Astrocyte (in vitro differentiated cells and primary cell): ENCODE data around the gene ENTPD8. TPM values are rescaled to one million over a fixed set of nuclear protein-coding genes. Genes with fewer than 3 reads are reported as not detected.

ENCODE experiments used
- DNase-seq: peaks from one replicate; pipeline ENCODE4 v3.0.0-alpha.2; 2010; ENCODE audit warnings: low read depth
- FAIRE-seq: peaks from 2 replicates; lab custom pipeline; 2011; peaks lifted over from hg19 to GRCh38; lab: Jason Lieb, UNC
- H2AFZ ChIP-seq: 2 replicates; pipeline ENCODE4 v1.6.0; 2012; ENCODE audit warnings: low read depth, low read length, inconsistent platforms
- H3K27ac ChIP-seq: 2 replicates; pipeline ENCODE4 v1.5.1; 2011; ENCODE audit warnings: low read depth, low read length, inconsistent platforms
- H3K27me3 ChIP-seq: 2 replicates; pipeline ENCODE4 v1.6.0; 2011; ENCODE audit warnings: low read length, inconsistent platforms; ENCODE audit not compliant: insufficient read depth
- H3K36me3 ChIP-seq: 2 replicates; pipeline ENCODE4 v1.5.1; 2011; ENCODE audit warnings: low read length, inconsistent platforms; ENCODE audit not compliant: insufficient read depth
- H3K4me1 ChIP-seq: 2 replicates; pipeline ENCODE4 v1.5.1; 2011; ENCODE audit warnings: low read length, inconsistent platforms; ENCODE audit not compliant: insufficient read depth
- H3K4me2 ChIP-seq: 2 replicates; pipeline ENCODE4 v1.6.0; 2012; ENCODE audit warnings: low read length, inconsistent platforms
- H3K4me3 ChIP-seq: 2 replicates; pipeline ENCODE4 v1.5.1; 2011; ENCODE audit warnings: low read depth, mild to moderate bottlenecking, low read length, inconsistent platforms; ENCODE audit not compliant: insufficient read depth
- H3K79me2 ChIP-seq: 2 replicates; pipeline ENCODE4 v1.6.0; 2012; ENCODE audit warnings: mild to moderate bottlenecking, low read length, inconsistent platforms; ENCODE audit not compliant: insufficient read depth
- H3K9ac ChIP-seq: 2 replicates; pipeline ENCODE4 v1.6.0; 2012; ENCODE audit warnings: mild to moderate bottlenecking, low read length, inconsistent platforms
- H3K9me3 ChIP-seq: 2 replicates; pipeline ENCODE4 v1.5.1; 2012; ENCODE audit warnings: low read depth, mild to moderate bottlenecking, low read length, inconsistent platforms; ENCODE audit not compliant: insufficient read depth
- H4K20me1 ChIP-seq: 2 replicates; pipeline ENCODE4 v1.6.0; 2012; ENCODE audit warnings: low read length, inconsistent platforms; ENCODE audit not compliant: insufficient read depth
- H3K27ac Mint-ChIP-seq: one replicate; pipeline ENCODE4 v1.8.0; 2021; ENCODE audit warnings: mild to moderate bottlenecking, mixed read lengths; ENCODE audit not compliant: unreplicated experiment
- H3K27me3 Mint-ChIP-seq: one replicate; pipeline ENCODE4 v1.8.0; 2021; ENCODE audit warnings: low read depth, mixed read lengths; ENCODE audit not compliant: unreplicated experiment
- H3K36me3 Mint-ChIP-seq: one replicate; pipeline ENCODE4 v1.8.0; 2021; ENCODE audit warnings: low read depth, mixed read lengths; ENCODE audit not compliant: unreplicated experiment
- H3K4me1 Mint-ChIP-seq: one replicate; pipeline ENCODE4 v1.8.0; 2021; ENCODE audit warnings: low read depth, mixed read lengths; ENCODE audit not compliant: unreplicated experiment
- H3K4me3 Mint-ChIP-seq: one replicate; pipeline ENCODE4 v1.8.0; 2021; ENCODE audit warnings: mild to moderate bottlenecking, moderate library complexity, mixed read lengths; ENCODE audit not compliant: unreplicated experiment
- H3K9me3 Mint-ChIP-seq: one replicate; pipeline ENCODE4 v1.8.0; 2021; ENCODE audit warnings: mild to moderate bottlenecking, mixed read lengths; ENCODE audit not compliant: unreplicated experiment
- CTCF ChIP-seq: IDR thresholded peaks from 2 replicates; pipeline ENCODE4 v1.5.1; 2011; ENCODE audit warnings: low read depth, mild to moderate bottlenecking, inconsistent platforms, low read length, moderate library complexity; ENCODE audit not compliant: insufficient read depth
- EZH2 ChIP-seq: IDR thresholded peaks from 2 replicates; pipeline ENCODE4 v1.6.1; 2012; ENCODE audit warnings: mild to moderate bottlenecking, low read length, inconsistent platforms; ENCODE audit not compliant: insufficient read depth
- total RNA-seq: library from RNA; stranded (reverse); gene quantifications from 2 replicates; pipeline ENCODE4 v1.2.1, GENCODE V29; 2021

Gene ENTPD8
- total RNA-seq, 1 donor from 2014 or later, result 0.11 TPM

GRCh38 chr9:137479892-137480685 is 38.9 kb upstream of the ENTPD8 start:
- Histone ChIP-seq H3K9me3 (peaks cover 5% of the 10 kb centered on the region), H3K36me3 (no peaks in the 10 kb centered on the region), H3K4me2 (no peak overlapping the region), H3K4me3 (no peak overlapping the region), H4K20me1 (no peaks in the 10 kb centered on the region), H3K9ac (no peak overlapping the region), H3K4me1 (peaks cover 10% of the 10 kb centered on the region), H3K27me3 (no peaks in the 10 kb centered on the region), H3K79me2 (no peaks in the 10 kb centered on the region), H3K27ac (no peak overlapping the region), H2AFZ (no peak overlapping the region)
- TF ChIP-seq EZH2 (no peak), CTCF (no peak)
- H3K27me3 Mint-ChIP-seq, result peaks cover 8% of the 10 kb centered on the region
- no peak overlapping the region for H3K4me3 Mint-ChIP-seq
- H3K9me3 Mint-ChIP-seq, result peaks cover 7% of the 10 kb centered on the region
- peaks cover 7% of the 10 kb centered on the region for H3K4me1 Mint-ChIP-seq
- peaks cover 6% of the 10 kb centered on the region for H3K36me3 Mint-ChIP-seq
- no peak overlapping the region for H3K27ac Mint-ChIP-seq
- DNase-seq, result no peak
- FAIRE-seq, result no peak

GRCh38 chr9:137478962-137479861 is 38.1 kb upstream of the ENTPD8 start:
- Histone ChIP-seq H3K4me2 (peak overlapping the region; percentile 44), H3K27me3 (no peaks in the 10 kb centered on the region), H3K9me3 (peaks cover 7% of the 10 kb centered on the region), H3K27ac (no peak overlapping the region), H3K4me3 (no peak overlapping the region), H2AFZ (peak overlapping the region; percentile 26), H3K36me3 (no peaks in the 10 kb centered on the region), H3K9ac (no peak overlapping the region), H3K4me1 (peaks cover 10% of the 10 kb centered on the region), H3K79me2 (no peaks in the 10 kb centered on the region), H4K20me1 (no peaks in the 10 kb centered on the region)
- peaks cover 7% of the 10 kb centered on the region for H3K4me1 Mint-ChIP-seq
- DNase-seq, result no peak
- H3K27ac Mint-ChIP-seq, result no peak overlapping the region
- FAIRE-seq, result no peak
- peaks cover 6% of the 10 kb centered on the region for H3K36me3 Mint-ChIP-seq
- peaks cover 8% of the 10 kb centered on the region for H3K27me3 Mint-ChIP-seq
- H3K4me3 Mint-ChIP-seq, result no peak overlapping the region
- H3K9me3 Mint-ChIP-seq, result peaks cover 11% of the 10 kb centered on the region
- TF ChIP-seq CTCF (no peak), EZH2 (no peak)
